GM06990 (cell line): ENCODE data around the gene KCNJ2.

Experiments
- DNase-seq: peaks from one replicate; pipeline ENCODE4 v3.0.0-alpha.2; 2011; ENCODE audit not compliant: insufficient read length; ENCODE audit errors: extremely low read depth
- H3K27me3 ChIP-seq: replicated peaks from 2 replicates; pipeline ENCODE4 v1.6.0; 2011; ENCODE audit warnings: low read length; ENCODE audit not compliant: control insufficient read depth, insufficient read depth
- H3K36me3 ChIP-seq: 2 replicates; pipeline ENCODE4 v1.5.1; 2011; ENCODE audit warnings: low read length; ENCODE audit not compliant: control insufficient read depth, insufficient read depth
- H3K4me3 ChIP-seq: replicated peaks from 2 replicates; pipeline ENCODE4 v1.5.1; 2011; ENCODE audit warnings: low read depth, mild to moderate bottlenecking, control low read depth, low read length
- TF ChIP-seq, protein P1 (sequence below): IDR thresholded peaks from 2 replicates; pipeline ENCODE4 v1.5.1; 2011; ENCODE audit warnings: low read length, control low read depth, mild to moderate bottlenecking, inconsistent platforms; ENCODE audit not compliant: insufficient read depth, poor library complexity, severe bottlenecking

Gene KCNJ2

DNA sequence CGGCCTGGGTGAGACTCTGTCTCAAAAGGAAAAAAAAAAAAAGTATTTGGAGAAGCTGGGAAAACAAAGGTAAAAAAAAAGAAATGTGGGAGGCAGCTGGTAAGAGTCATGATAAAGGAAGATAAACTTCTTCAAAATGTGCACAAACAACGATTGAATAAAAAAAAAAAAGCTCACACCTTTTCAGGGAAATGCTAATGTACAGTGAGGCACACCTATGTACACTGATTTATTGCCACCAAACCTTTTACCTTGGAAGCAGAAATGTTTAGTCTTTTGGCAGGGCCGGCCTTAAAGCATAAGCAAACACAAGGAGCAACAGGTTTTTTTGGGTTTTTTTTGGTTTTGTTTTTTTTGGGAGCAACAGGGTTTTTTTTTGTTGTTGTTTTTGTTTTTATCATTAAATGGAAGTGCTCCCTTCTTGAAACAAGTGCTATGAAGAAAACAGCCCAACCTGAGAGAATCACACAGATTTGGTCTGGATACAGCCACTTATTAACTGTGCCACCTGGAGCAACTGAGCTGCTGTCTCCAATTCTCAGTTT is 29.8 kb upstream of the KCNJ2 start:
- no peak for DNase-seq
- Histone ChIP-seq H3K4me3 (no peak overlapping the region), H3K36me3 (no peaks in the 10 kb centered on the region), H3K27me3 (no peaks in the 10 kb centered on the region)
- TF ChIP-seq, protein P1, sequence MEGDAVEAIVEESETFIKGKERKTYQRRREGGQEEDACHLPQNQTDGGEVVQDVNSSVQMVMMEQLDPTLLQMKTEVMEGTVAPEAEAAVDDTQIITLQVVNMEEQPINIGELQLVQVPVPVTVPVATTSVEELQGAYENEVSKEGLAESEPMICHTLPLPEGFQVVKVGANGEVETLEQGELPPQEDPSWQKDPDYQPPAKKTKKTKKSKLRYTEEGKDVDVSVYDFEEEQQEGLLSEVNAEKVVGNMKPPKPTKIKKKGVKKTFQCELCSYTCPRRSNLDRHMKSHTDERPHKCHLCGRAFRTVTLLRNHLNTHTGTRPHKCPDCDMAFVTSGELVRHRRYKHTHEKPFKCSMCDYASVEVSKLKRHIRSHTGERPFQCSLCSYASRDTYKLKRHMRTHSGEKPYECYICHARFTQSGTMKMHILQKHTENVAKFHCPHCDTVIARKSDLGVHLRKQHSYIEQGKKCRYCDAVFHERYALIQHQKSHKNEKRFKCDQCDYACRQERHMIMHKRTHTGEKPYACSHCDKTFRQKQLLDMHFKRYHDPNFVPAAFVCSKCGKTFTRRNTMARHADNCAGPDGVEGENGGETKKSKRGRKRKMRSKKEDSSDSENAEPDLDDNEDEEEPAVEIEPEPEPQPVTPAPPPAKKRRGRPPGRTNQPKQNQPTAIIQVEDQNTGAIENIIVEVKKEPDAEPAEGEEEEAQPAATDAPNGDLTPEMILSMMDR = no peak

DNA sequence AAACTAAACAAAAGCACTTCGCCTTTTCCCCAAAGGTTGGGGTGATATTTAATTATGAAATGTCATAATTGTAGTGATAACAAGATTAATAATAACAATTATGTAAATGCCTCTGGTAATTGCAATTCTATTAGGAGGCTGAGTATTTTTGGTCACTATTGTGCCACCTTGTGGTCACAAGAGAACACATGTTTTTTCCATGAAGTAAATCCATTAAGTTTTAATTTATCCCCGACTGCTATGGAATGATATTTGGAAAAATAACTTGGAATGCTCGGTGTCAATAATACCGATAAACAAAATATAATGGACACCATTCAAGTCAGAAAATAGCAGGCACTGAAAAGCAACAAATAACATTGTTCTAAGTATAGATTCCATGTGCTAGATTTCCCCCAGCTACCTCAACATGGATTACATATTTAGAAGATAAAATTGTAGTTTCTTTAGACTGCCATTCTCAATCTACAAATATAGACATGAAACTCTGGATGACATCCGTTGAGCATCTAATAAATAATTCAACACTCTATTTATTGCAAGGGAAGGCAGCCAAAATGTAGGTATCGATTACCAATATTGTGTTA is 25.0 kb upstream of the KCNJ2 start:
- no peak for DNase-seq
- Histone ChIP-seq H3K4me3 (no peak overlapping the region), H3K27me3 (no peaks in the 10 kb centered on the region), H3K36me3 (no peaks in the 10 kb centered on the region)
- TF ChIP-seq, protein P1 = peak; percentile 58

DNA sequence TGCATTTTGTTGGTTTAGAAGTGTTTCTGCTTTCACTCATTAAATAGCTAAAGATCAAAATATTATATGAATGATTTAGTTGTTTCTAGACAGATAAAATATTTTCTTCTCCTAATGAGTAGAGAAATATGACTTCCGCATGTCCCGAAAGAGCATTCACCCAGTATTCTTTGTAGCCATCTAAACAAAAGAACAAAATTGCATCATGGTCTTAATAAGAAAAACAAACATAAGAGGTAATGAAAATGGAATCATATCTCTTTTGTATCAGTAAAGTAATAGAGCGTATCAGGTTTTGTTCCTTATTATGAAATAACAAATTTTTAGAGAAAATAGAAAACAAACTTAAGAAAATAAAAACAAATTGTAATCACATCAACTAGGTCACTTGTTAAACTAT is 16.1 kb upstream of the KCNJ2 start:
- no peaks in the 10 kb centered on the region for H3K36me3 ChIP-seq
- TF ChIP-seq, protein P1 = no peak
- H3K4me3 ChIP-seq = no peak overlapping the region
- DNase-seq = no peak
- H3K27me3 ChIP-seq = no peaks in the 10 kb centered on the region

DNA sequence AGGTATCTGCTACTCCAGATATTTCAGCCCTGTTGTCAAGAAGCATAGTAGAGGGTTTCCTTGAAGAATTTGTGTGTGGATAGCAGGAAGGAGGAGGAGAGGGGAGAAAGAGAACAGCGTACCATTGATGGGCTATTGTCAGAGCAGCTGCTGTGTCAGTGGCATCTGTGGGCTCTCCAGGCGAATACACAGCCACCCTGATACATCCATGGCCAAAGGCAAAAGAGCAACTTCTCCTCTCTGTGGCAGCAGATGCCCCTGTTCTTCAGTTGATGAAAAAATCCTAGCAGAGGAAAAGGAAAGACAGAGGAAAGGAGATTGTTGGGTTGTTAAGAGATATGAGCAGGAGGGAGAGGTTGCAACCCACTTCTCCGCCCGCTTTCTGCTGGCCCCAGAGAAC is 12.2 kb upstream of the KCNJ2 start:
- Histone ChIP-seq H3K27me3 (no peaks in the 10 kb centered on the region), H3K4me3 (no peak overlapping the region), H3K36me3 (no peaks in the 10 kb centered on the region)
- TF ChIP-seq, protein P1 = no peak
- no peak for DNase-seq

DNA sequence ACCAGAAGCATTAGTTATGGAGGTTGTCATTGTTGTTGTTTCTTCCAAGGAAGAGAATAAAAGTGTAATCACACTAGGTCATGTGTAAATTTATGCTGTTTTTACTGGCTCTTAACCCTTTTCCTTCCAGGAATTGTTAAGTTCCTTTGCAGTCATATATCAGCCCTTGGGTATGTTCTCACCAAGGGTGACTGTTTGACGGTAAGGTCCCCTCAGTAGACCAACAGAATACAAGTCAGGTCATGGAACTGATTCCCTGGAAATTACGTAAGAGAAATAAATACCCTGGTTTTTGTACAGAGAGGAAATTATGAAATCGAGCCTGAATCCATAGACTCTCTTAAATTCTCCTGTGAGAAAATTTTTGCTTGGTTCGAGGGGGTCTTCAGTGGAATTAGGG is 11.2 kb upstream of the KCNJ2 start:
- Histone ChIP-seq H3K4me3 (no peak overlapping the region), H3K36me3 (no peaks in the 10 kb centered on the region), H3K27me3 (no peaks in the 10 kb centered on the region)
- TF ChIP-seq, protein P1 = no peak
- DNase-seq = no peak

DNA sequence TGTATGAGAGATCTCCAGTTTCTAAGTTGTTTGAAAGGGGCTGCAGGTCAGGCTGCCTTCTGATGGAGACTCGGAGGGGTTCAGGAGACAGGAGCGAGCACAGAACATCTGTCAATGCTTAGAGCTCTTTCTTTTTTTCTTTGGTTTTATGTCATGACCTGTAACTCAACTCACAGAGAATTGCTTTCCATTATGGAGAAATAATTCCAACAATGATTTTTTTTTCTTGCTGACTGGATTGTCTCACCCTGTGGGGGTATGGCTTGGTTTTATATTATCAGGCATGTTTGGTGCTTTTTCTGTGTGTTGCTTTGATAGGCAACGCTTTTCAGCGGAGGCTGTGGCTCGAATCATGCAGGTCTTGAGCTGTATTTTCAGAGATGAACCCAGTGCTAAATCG is 10.7 kb upstream of the KCNJ2 start:
- no peak overlapping the region for H3K4me3 ChIP-seq
- H3K36me3 ChIP-seq = no peaks in the 10 kb centered on the region
- no peak for DNase-seq
- no peaks in the 10 kb centered on the region for H3K27me3 ChIP-seq
- TF ChIP-seq, protein P1 = no peak
